Measurements from ENCODE around the gene CFAP46. TPM values are rescaled to one million over a fixed set of nuclear protein-coding genes. Genes with fewer than 3 reads are reported as not detected.
A peak's percentile ranks its signal among the peaks of the same experiment; 100 is the strongest.

The CFAP46 gene
- total and polyA plus RNA-seq, 2 of the 8 experiments (the other 6 are each of a cell fraction or from before 2014, with no cell fraction given): 2.6 to 4.8 TPM

DNA sequence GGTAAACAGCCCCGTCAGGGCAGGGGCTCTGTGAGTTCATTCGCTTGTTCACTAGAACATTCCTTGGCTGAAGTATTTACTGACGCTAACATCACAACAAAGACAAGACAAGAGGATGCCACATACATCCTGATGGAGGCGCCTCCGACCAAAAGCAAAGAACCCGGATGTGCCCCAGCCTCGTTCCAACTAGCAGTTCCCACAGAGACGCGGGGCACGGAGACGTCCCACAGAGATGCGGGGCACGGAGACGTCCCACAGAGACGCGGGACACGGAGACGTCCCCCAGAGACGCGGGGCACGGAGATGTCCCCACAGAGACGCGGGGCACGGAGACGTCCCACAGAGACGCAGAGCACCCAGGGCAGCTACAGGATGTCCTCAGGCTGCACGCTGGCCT, 35.4 kb upstream of the CFAP46 start:
- Histone ChIP-seq H3K14ac (ENCODE audit: insufficient read length) (no peak overlapping the region), H3K36me3 (ENCODE audit: control insufficient read depth in 2 of 4, insufficient read depth in 4 of 4, low read length in 3 of 4) (no peaks in the 10 kb centered on the region), H2AK5ac (ENCODE audit: low read depth, low read length) (no peak overlapping the region), H3K4me1 (replicated peaks in 1 of 4; ENCODE audit: control insufficient read depth in 3 of 4, insufficient read depth in 4 of 4, low read length in 3 of 4) (peaks cover 0 to under 1% (median 0%) of the 10 kb centered on the region in 4 experiments; a peak in 2 of 7 replicates), H3K4ac (replicated peaks; ENCODE audit: insufficient read length, low read depth, low read length) (no peak overlapping the region), H3K79me1 (ENCODE audit: low read depth, low read length) (no peaks in the 10 kb centered on the region), H3K18ac (ENCODE audit: extremely low read depth, low read length) (no peak overlapping the region), H2BK12ac (ENCODE audit: low read depth, low read length) (no peak overlapping the region), H3K23ac (ENCODE audit: insufficient read length) (no peak overlapping the region), H2BK15ac (ENCODE audit: low read length) (no peak overlapping the region), H3K79me2 (ENCODE audit: control insufficient read depth in 1 of 2, insufficient read depth in 2 of 2, low read length in 2 of 2) (no peaks in the 10 kb centered on the region), H3K9me3 (ENCODE audit: insufficient read depth in 2 of 2, low read depth in 1 of 2, low read length in 1 of 2) (no peaks in the 10 kb centered on the region), H2BK20ac (ENCODE audit: low read length) (no peak overlapping the region), H3K4me2 (ENCODE audit: insufficient read depth in 1 of 2, low read depth in 2 of 2, low read length in 2 of 2) (no peak overlapping the region), H4K91ac (replicated peaks; ENCODE audit: insufficient read length, low read length) (no peak overlapping the region), H2AFZ (ENCODE audit: low read length) (no peak overlapping the region), H3K9ac (replicated peaks in 1 of 4; ENCODE audit: extremely low read depth in 1 of 4, low read depth in 3 of 4, low read length in 3 of 4) (no peak overlapping the region), H2BK5ac (ENCODE audit: low read depth, low read length) (no peak overlapping the region), H3K23me2 (ENCODE audit: low read depth, low read length) (no peaks in the 10 kb centered on the region), H3K56ac (replicated peaks; ENCODE audit: insufficient read length, low read depth, low read length) (no peak overlapping the region), H4K5ac (ENCODE audit: insufficient read length, low read depth, low read length) (no peak overlapping the region), H3K27ac (ENCODE audit: low read depth, low read length) (no peak overlapping the region), H2BK120ac (replicated peaks; ENCODE audit: low read depth, low read length) (no peak overlapping the region), H3K27me3 (replicated peaks in 1 of 4; ENCODE audit: control insufficient read depth in 3 of 4, extremely low read depth in 1 of 4, insufficient read depth in 3 of 4, low read length in 3 of 4) (no peaks in the 10 kb centered on the region), H4K20me1 (replicated peaks in 1 of 2; ENCODE audit: control insufficient read depth in 1 of 2, insufficient read depth in 2 of 2, low read length in 2 of 2) (no peaks in the 10 kb centered on the region), H3K4me3 (ENCODE audit: extremely low read depth in 1 of 4, insufficient read depth in 2 of 4, low read depth in 3 of 4, low read length in 4 of 4) (no peak overlapping the region), H4K8ac (ENCODE audit: extremely low read depth, insufficient read depth, low read length) (no peak overlapping the region)
- FAIRE-seq (no peak), DNase-seq (ENCODE audit: low read depth in 1 of 2, low spot score in 2 of 2) (no peak)
- no peak for TF ChIP-seq GABPA (IDR thresholded peaks at IDR 0.05; ENCODE audit: borderline replicate concordance, insufficient read depth, low read length)
- no peak for TF ChIP-seq SAP30 (IDR thresholded peaks at IDR 0.05; ENCODE audit: insufficient read depth, insufficient replicate concordance, low read length)
- TF ChIP-seq BACH1 (IDR thresholded peaks at IDR 0.05; ENCODE audit: low read length): no peak
- TF ChIP-seq RAD21 (IDR thresholded peaks at IDR 0.05 in 1 of 2, conservative IDR thresholded peaks at IDR 0.05 in 1 of 2; ENCODE audit: low read depth in 2 of 2, low read length in 2 of 2): peak; percentile 31 to 47
- TF ChIP-seq, protein P1, sequence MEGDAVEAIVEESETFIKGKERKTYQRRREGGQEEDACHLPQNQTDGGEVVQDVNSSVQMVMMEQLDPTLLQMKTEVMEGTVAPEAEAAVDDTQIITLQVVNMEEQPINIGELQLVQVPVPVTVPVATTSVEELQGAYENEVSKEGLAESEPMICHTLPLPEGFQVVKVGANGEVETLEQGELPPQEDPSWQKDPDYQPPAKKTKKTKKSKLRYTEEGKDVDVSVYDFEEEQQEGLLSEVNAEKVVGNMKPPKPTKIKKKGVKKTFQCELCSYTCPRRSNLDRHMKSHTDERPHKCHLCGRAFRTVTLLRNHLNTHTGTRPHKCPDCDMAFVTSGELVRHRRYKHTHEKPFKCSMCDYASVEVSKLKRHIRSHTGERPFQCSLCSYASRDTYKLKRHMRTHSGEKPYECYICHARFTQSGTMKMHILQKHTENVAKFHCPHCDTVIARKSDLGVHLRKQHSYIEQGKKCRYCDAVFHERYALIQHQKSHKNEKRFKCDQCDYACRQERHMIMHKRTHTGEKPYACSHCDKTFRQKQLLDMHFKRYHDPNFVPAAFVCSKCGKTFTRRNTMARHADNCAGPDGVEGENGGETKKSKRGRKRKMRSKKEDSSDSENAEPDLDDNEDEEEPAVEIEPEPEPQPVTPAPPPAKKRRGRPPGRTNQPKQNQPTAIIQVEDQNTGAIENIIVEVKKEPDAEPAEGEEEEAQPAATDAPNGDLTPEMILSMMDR (IDR thresholded peaks at IDR 0.05; ENCODE audit: control extremely low read depth in 1 of 3, insufficient read depth in 1 of 3, low read depth in 1 of 3, low read length in 3 of 3): peak in 1 of 3 experiments; percentile 11; a peak in 1 of 4 replicates
- TF ChIP-seq SRF (IDR thresholded peaks at IDR 0.05; ENCODE audit: low read depth, low read length): no peak
- POLR2A ChIA-PET (ENCODE audit: partially characterized antibody): no interaction called here
- CTCF ChIA-PET (ENCODE audit: partially characterized antibody): interaction anchor here (2.4 kb wide), 1 partner anchor 166 kb away, joined by 5 read pairs; no protein-coding TSS in a partner anchor
- WGBS, 2 experiments (ENCODE audit: extremely low coverage in 1 of 2, insufficient coverage in 1 of 2, insufficient read length in 1 of 2, insufficient replicate concordance in 2 of 2, low coverage in 1 of 2, low lambda C conversion rate in 2 of 2, missing lambda C conversion rate in 1 of 2): 83% methylated on average over 22 of the region's 27 CpGs; no CpG with 5 or more reads in 1 of the 2 experiments
